Body of pancreas (tissue), 4 donors: ENCODE data around the gene MPI.

ENCODE experiments used
- CTCF ChIP-seq, 7 experiments: fragments of 450-650 bp in 4 of 7; fragments of 200-600 bp in 3 of 7; sonication (generic) in 3 of 7; IDR thresholded peaks; one replicate each; pipeline ENCODE4 v1.5.1; 2016 to 2019; ENCODE audit warnings: antibody characterized with exemption in 7 of 7
- POLR2A ChIP-seq, 3 donors: fragments of 450-650 bp; IDR thresholded peaks; one replicate each; pipeline ENCODE4 v1.6.1; 2016; ENCODE audit warnings: antibody characterized with exemption in 3 of 3, mild to moderate bottlenecking in 2 of 3

- TF ChIP-seq CTCF (IDR thresholded peaks at IDR 0.05) = no peak
- no peak for TF ChIP-seq POLR2A (IDR thresholded peaks at IDR 0.05)
Observed at GRCh38 chr15:74907163-74907870, 17.5 kb downstream of the MPI start.
